Daoy (cell line): ENCODE data around the gene IRAK2. TPM values are rescaled to one million over a fixed set of nuclear protein-coding genes. Genes with fewer than 3 reads are reported as not detected.
A peak's percentile ranks its signal among the peaks of the same experiment; 100 is the strongest.
"Not testable (repeated sequence)": the region's sequence is repeated elsewhere in the genome, so short reads cannot be mapped to it uniquely, and the experiment has no call there.

Experiments
- DNase-seq: peaks from one replicate; pipeline ENCODE4 v3.0.0-alpha.2; 2015; ENCODE audit warnings: low read depth
- total RNA-seq: library from RNA; depleted of rRNA; stranded (reverse); fragments of >200 nt; shearing (Covaris generic); gene quantifications from 2 replicates; pipeline ENCODE4 v1.2.3, GENCODE V29; 2014

Gene IRAK2
- total RNA-seq, 1 experiment from 2014 or later, result 12.7 TPM

DNA sequence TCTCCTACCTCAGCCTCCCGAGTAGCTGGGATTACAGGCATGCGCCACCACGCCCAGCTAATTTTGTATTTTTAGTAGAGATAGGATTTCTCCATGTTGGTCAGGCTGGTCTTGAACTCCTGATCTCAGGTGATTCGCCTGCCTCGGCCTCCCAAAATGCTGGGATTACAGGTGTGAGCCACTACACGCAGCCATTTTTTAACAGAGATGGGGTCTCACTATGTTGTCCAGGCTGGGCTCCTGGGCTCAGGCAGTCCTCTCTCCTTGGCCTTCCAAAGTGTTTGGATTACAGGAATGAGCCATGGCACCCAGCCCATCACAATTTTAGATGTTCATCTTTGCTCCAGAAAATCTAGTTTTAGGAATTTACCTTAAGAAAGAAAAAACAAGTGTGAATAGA lies 6.2 kb upstream of the IRAK2 start:
- DNase-seq, result not testable (repeated sequence)

DNA sequence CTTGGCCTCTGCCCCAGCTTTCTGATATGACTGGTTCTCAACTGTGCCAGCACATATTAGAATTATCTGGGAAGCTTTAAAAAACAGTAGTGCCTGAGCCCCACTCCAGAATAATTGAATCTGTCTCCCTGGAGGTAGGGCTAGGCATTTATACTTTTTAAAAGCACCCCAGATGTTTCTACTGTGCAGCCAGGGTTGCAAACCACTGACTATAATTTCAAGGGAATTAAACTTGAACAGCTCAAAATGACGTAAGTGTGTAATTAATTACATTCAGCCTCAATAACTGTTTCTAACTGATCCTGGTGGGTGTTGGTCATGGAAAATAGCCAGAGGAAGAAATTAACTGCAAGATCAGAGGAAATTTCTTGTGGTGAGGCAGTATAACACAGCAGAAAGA lies 4.4 kb upstream of the IRAK2 start:
- no peak for DNase-seq

DNA sequence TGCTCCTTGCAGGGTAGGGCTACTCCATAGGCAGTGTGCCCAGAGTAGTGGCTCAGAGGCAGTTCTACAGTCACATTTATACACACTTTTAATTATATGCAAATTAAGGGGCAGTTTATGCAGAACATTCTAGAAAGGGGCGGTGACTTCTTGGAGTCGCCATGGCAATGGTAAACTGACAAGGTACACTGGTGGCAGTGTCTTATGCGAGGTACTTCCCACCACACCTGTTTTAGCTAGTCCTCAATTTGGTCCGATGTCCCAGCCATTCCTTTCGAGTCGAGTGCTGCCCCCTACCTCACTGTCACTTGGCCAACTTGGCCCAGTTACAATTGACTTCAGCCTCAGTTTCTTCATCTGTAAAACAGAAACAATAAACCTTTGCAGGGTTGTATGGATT lies 3.8 kb upstream of the IRAK2 start:
- DNase-seq, result no peak

DNA sequence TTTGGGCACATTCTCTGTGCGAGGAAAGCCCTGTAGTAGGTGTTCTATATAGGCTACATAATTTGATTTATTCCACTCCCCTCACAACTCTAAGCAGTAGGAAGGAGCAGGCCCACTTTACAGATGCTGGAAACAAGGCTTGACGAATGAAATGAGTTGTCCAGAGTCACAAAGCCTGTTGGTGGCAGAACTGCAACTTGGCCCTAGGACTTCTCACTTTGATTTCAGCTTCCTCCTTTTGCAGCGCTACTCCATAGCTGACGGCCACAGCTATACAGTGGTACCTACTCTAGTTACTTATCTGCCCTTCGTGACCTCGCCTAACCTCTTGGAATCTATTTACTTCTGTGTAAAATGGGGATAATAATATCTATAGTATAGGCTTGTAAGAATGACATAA lies 2.5 kb upstream of the IRAK2 start:
- DNase-seq, result no peak

GRCh38 chr3:10164201-10164545 lies 546 bp upstream of the IRAK2 start:
- DNase-seq, result not testable (repeated sequence)

DNA sequence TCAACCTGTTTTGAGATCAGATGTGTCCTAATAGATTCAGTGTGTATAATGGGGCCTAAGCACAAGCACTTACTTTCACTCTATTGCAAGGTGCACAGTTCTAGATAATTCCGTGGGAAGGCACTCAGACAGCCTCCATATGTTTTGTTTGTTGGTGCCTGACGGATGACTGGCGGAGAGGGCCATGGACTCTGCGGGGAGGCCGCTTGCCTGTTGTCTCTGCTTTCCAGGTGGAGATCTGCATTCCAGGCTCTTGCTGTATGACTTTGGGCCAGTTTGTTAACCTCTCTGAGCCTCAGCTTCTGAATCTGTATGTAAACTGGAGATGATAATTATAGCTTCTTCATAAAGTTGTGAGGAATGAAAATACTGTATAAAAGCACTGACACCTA lies 1.5 kb downstream of the IRAK2 start:
- no peak for DNase-seq

DNA sequence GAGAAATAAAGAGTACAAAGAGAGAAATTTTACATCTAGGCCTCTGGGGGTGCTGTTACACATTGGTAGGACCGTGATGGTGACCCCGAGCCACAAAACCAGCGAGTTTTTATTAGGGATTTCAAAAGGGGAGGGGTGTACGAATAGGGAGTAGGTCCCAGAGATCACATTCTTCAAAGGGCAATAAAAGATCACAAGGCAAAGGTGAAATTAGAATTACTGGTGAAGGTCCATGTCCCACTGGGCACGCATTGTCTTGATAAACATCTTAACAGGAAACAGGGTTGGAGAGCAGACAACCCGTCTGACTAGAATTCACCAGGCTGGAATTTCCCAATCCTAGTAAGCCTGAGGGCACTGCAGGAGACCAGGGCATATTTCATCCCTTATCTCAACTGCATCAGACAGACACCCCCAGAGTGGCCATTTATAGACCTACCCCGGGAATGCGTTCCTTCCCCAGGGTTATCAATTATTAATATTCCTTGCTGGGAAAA lies 4.3 kb downstream of the IRAK2 start:
- DNase-seq, result no peak

- no peak for DNase-seq
These were observed 6.3 kb downstream of the IRAK2 start for GRCh38 chr3:10170915-10171478.

DNA sequence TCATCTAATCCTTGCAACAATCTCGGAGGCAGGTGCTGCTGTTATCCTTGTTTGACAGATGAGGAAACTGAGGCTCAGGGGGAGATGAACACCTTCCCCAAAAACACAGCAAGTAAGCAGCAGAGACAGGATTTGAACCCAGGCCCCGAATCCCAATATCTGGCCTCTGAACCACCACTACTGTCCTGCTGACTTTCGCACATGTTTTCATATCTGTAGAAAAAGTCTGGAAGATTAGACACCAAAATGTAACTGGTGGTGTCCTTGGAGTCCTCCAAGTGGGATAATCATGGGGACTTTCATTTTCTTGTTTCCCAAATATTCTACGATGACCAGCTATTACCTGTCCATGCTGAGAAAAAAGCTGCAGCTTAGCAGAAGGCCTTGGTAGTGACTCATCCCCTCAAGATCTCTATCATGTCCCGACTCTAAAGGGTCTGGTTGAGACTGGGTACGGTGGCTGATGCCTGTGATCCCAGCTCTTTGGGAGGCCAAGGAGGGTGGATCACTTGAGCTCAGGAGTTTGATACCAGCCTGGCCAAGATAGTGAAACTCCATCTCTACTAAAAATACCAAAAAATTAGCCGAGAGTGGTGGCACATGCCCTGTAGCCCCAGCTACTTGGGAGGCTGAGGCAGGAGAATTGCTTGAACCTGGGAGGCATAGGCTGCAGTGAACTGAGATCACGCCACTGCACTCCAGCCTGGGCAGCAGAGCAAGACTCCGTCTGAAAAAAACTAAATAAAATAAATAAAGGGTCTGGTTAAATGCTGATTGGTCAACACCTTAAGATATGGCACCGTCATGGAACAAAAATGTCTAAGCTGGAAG lies 8.6 kb downstream of the IRAK2 start:
- DNase-seq, result peak; percentile 65

DNA sequence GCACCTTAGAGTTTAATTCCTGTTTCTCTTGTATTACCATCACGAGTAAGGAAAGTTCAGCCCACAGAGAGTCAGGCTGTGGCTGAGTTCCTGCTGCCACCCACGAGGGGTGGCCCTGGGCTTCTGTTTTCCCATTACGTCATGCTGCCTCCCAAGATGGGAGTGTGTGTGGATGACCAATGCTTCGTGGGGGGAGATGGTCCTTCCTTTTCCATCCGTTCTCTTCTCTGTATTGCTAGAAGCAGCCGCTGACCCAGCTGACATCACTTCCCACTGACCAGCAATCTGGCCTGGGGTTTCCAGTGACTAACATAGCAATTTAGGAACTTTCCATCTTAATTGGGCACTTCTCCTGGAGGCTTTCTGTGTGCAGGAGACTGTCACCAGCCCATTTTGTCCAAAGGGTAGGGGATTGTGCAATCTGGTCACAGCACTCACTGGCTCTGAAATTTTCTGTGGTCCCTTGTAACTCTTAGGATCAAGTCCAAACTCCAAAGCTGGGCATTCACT lies 9.3 kb downstream of the IRAK2 start:
- peak; percentile 94 for DNase-seq

DNA sequence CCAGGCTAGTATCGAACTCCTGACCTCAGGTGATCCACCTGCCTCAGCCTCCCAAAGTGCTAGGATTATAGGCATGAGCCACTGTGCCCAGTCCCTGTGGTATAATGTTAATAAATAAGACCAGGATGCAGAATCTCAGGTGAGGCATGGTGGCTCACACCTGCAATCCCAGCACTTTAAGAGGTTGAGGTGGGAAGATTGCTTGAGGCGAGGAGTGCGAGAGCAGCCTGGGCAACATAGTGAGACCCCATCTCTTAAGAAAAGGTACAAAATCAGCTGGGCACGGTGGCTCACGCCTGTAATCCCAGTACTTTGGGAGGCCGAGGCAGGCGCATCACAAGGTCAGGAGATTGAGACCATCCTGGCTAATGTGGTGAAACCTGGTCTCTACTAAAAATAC lies 10.6 kb downstream of the IRAK2 start:
- not testable (repeated sequence) for DNase-seq

DNA sequence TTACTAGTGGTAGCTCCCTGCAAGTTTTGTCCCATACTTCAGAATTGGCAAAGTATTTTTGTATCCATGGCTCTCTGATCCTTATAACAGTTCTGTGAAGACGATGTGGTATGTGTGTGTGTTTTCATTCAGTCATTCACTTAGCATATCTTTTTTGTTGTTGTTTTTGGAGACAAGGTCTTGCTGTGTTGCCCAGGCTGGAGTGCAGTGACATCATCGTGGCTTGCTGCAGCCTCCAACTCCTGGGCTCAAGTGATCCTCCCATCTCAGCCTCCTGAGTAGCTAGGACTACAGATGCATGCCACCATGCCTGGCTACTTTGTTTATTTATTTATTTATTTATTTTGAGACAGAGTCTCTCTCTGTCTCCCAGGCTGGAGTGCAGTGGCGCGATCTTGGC lies 11.4 kb downstream of the IRAK2 start:
- DNase-seq, result not testable (repeated sequence)

DNA sequence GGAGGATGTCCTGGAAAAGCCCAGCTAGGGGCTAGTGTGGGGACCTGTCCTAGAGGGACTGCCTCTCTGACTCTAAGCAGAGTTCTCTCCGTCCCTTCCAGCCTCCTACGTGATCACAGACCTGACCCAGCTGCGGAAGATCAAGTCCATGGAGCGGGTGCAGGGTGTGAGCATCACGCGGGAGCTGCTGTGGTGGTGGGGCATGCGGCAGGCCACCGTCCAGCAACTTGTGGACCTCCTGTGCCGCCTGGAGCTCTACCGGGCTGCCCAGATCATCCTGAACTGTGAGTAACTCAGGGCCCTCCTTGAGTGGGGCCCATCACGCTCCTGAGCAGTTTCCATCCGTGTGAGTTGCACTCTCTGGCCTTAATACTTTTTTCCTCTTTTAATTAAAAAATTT lies 13.0 kb downstream of the IRAK2 start:
- no peak for DNase-seq

GRCh38 chr3:10178892-10179291 lies 14.2 kb downstream of the IRAK2 start:
- no peak for DNase-seq

DNA sequence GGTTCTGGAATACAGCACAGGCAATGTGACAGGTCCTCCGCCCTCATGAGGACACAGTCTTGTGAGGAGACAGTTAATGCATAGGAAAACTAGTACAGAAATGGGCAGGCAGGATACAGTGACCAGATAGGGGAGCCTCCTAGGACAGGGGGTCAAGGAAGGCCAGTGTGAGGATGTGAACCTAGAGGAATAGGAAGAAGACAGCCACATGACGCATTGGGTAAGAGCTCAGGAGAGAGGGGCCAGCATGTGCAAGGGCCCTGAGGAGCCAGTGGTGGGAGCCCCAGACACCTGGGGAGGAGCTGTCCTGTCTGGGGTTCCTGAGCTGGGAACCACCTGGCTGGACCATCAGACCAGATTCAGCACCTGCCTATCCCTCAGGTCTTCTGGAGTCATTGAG lies 15.6 kb downstream of the IRAK2 start:
- DNase-seq, result no peak

- no peak for DNase-seq
These were observed 16.1 kb downstream of the IRAK2 start for GRCh38 chr3:10180738-10181295.

GRCh38 chr3:10182950-10183349 lies 18.2 kb downstream of the IRAK2 start:
- DNase-seq, result no peak

GRCh38 chr3:10184250-10184649 lies 19.5 kb downstream of the IRAK2 start:
- DNase-seq, result no peak

- DNase-seq, result no peak
These were observed 21.4 kb downstream of the IRAK2 start for GRCh38 chr3:10185804-10186762.

DNA sequence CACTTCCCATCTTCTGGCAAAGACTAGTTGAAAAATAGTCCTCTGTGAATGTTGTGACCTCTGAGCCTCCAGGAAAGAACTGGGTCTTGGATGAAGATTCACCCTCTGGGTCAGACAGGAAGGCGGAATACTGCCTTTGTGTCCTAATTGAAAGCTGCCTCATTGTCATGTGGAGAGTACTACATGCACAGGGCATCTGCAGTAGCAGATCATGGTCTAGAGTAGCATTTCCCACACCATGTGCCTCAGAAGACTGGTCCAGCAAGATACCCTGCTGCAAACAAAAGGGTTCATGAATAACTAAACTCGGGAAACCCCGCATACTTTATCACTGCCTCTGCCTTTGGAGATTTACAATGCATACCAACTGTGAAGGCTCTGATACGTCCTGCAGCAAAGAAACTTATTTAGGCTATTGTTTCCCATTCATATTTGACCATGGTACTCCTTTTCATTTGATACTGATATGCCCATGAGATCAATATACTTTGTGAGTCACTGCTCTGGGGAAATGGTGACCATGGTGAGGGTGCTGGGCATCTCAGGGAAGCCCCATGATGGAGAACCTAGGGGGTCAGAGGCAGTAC lies 22.7 kb downstream of the IRAK2 start:
- no peak for DNase-seq

DNA sequence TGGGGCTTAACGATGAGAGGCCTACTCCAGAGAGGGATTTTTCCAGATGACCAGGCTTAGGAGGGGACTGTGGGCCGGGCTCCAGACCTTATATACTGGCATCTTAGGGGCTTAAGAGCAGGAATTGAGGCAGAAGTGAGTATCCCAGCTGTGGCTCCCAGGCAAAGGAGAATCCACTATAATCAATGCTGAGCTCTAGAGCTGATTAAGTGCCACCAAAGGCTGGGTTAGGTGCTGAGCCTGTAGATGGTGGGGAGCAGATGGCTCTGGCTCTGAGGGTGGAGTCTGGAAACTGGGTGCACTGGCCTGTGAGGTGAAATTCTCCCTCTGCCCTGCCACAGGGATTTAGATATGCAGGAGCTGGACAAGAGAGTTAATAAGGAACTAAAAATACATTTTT lies 23.2 kb downstream of the IRAK2 start:
- DNase-seq, result no peak
